Mesenchymal stem cell (in vitro differentiated cells and primary cell): Measurements from ENCODE around the gene TCTN2.

ENCODE experiments used
- DNase-seq: peaks from one replicate; pipeline ENCODE4 v3.0.0-alpha.2; 2013
- H2AFZ ChIP-seq: one replicate; pipeline ENCODE4 v1.6.1; 2013; ENCODE audit warnings: low read depth, mild to moderate bottlenecking, control low read depth, inconsistent platforms, low read length, moderate library complexity
- H2AK5ac ChIP-seq: 2 replicates; pipeline ENCODE4 v1.6.1; 2013; ENCODE audit warnings: low read length, moderate library complexity, mild to moderate bottlenecking, inconsistent platforms; ENCODE audit not compliant: severe bottlenecking
- H2BK120ac ChIP-seq: one replicate; pipeline ENCODE4 v1.6.1; 2013; ENCODE audit warnings: low read depth, mild to moderate bottlenecking, inconsistent platforms, low read length, moderate library complexity
- H2BK12ac ChIP-seq, 2 experiments: one replicate each; pipeline ENCODE4 v1.6.1; 2013; ENCODE audit warnings: inconsistent platforms in 2 of 2, low read length in 2 of 2, mild to moderate bottlenecking in 2 of 2, moderate library complexity in 2 of 2, control low read depth in 1 of 2
- H2BK15ac ChIP-seq: one replicate; pipeline ENCODE4 v1.6.1; 2013; ENCODE audit warnings: mild to moderate bottlenecking, low read depth, inconsistent platforms; ENCODE audit not compliant: poor library complexity, severe bottlenecking
- H2BK5ac ChIP-seq: 2 replicates; pipeline ENCODE4 v1.6.1; 2013; ENCODE audit warnings: low read depth, mild to moderate bottlenecking, low read length, control low read depth, inconsistent platforms; ENCODE audit not compliant: poor library complexity, severe bottlenecking
- H3K14ac ChIP-seq, 2 experiments: one replicate each; pipeline ENCODE4 v1.6.1; 2013; ENCODE audit warnings: inconsistent platforms in 2 of 2, low read length in 2 of 2, control low read depth in 1 of 2, mild to moderate bottlenecking in 1 of 2, moderate library complexity in 1 of 2
- H3K18ac ChIP-seq, 2 experiments: one replicate each; pipeline ENCODE4 v1.6.1; 2013; ENCODE audit warnings: inconsistent platforms in 2 of 2, low read length in 2 of 2, control low read depth in 1 of 2, low read depth in 1 of 2, mild to moderate bottlenecking in 1 of 2
- H3K23ac ChIP-seq, 2 experiments: one replicate each; pipeline ENCODE4 v1.6.1; 2013; ENCODE audit warnings: inconsistent platforms in 2 of 2, low read length in 2 of 2, mild to moderate bottlenecking in 2 of 2, moderate library complexity in 2 of 2, control low read depth in 1 of 2
- H3K27ac ChIP-seq: 2 replicates; pipeline ENCODE4 v1.5.1; 2013; ENCODE audit warnings: mild to moderate bottlenecking, moderate library complexity, low read length, control low read depth, inconsistent platforms; ENCODE audit not compliant: poor library complexity, severe bottlenecking
- H3K27me3 ChIP-seq, 2 experiments: 2 replicates each; pipeline versions ENCODE4 v1.6.1 to v1.7.0; 2013; ENCODE audit warnings: low read length in 2 of 2, mild to moderate bottlenecking in 2 of 2, moderate library complexity in 2 of 2, control low read depth in 1 of 2, inconsistent platforms in 1 of 2; ENCODE audit not compliant: control insufficient read depth in 1 of 2, insufficient read depth in 1 of 2
- H3K36me3 ChIP-seq, 2 experiments: 2 replicates each; pipeline versions ENCODE4 v1.6.1 to v1.7.0; 2013; ENCODE audit warnings: low read length in 2 of 2, control low read depth in 1 of 2, inconsistent platforms in 1 of 2, low read depth in 1 of 2, mild to moderate bottlenecking in 1 of 2; ENCODE audit not compliant: insufficient read depth in 2 of 2, control insufficient read depth in 1 of 2
- H3K4ac ChIP-seq, 2 experiments: one replicate each; pipeline ENCODE4 v1.6.1; 2013; ENCODE audit warnings: inconsistent platforms in 2 of 2, low read length in 2 of 2, mild to moderate bottlenecking in 2 of 2, moderate library complexity in 2 of 2, control low read depth in 1 of 2, low read depth in 1 of 2
- H3K4me1 ChIP-seq: 2 replicates; pipeline ENCODE4 v1.6.1; 2013; ENCODE audit warnings: low read depth, low read length, control low read depth; ENCODE audit not compliant: control insufficient read depth, insufficient read depth
- H3K4me2 ChIP-seq: 2 replicates; pipeline ENCODE4 v1.6.1; 2013; ENCODE audit warnings: low read length, mild to moderate bottlenecking, inconsistent platforms; ENCODE audit not compliant: poor library complexity, severe bottlenecking
- H3K4me3 ChIP-seq, 2 experiments: 2 replicates each; pipeline versions ENCODE4 v1.5.1 to v1.7.0; 2013; ENCODE audit warnings: low read length in 2 of 2, mild to moderate bottlenecking in 2 of 2, control low read depth in 1 of 2, low read depth in 1 of 2; ENCODE audit not compliant: insufficient read depth in 1 of 2
- H3K79me1 ChIP-seq: replicated peaks from 2 replicates; pipeline ENCODE4 v1.6.1; 2013; ENCODE audit warnings: mild to moderate bottlenecking, control low read depth, low read length, inconsistent platforms; ENCODE audit not compliant: poor library complexity, severe bottlenecking
- H3K9ac ChIP-seq: 2 replicates; pipeline ENCODE4 v1.7.0; 2013; ENCODE audit warnings: mild to moderate bottlenecking, low read length, moderate library complexity
- H3K9me3 ChIP-seq: 2 replicates; pipeline ENCODE4 v1.7.0; 2013; ENCODE audit warnings: mild to moderate bottlenecking, low read length; ENCODE audit not compliant: control insufficient read depth
- H4K8ac ChIP-seq: one replicate; pipeline ENCODE4 v1.6.1; 2013; ENCODE audit warnings: inconsistent platforms, mild to moderate bottlenecking, low read length, moderate library complexity
- H4K91ac ChIP-seq: one replicate; pipeline ENCODE4 v1.6.1; 2013; ENCODE audit warnings: mild to moderate bottlenecking, low read length, inconsistent platforms
- WGBS: methylation state at CpG from one replicate; pipeline ENCODE4 v1.1.7; 2013; ENCODE audit warnings: mixed read lengths; 5-methylcytosine and 5-hydroxymethylcytosine counted together

TCTN2 gene

GRCh38 chr12:123720141-123720814 lies 49.4 kb downstream of the TCTN2 start:
- no peak overlapping the region for H3K4me2 ChIP-seq
- no peaks in the 10 kb centered on the region for H3K9me3 ChIP-seq
- H3K14ac ChIP-seq: no peak overlapping the region
- H2BK5ac ChIP-seq: no peak overlapping the region
- peaks cover 11% of the 10 kb centered on the region for H3K4me1 ChIP-seq
- no peak overlapping the region for H3K4me3 ChIP-seq
- 83% methylated on average over 5 of the region's 5 CpGs for WGBS
- no peak overlapping the region for H2BK12ac ChIP-seq
- no peak overlapping the region for H2AFZ ChIP-seq
- H4K91ac ChIP-seq: no peak overlapping the region
- H4K8ac ChIP-seq: no peak overlapping the region
- H3K79me1 ChIP-seq: peaks cover 27% of the 10 kb centered on the region
- no peak overlapping the region for H3K18ac ChIP-seq
- H3K23ac ChIP-seq: no peak overlapping the region
- H3K36me3 ChIP-seq: peaks cover 13 to 50% of the 10 kb centered on the region in 2 experiments
- no peak for DNase-seq
- no peaks in the 10 kb centered on the region for H3K27me3 ChIP-seq
- H3K9ac ChIP-seq: no peak overlapping the region
- no peak overlapping the region for H2AK5ac ChIP-seq
- H2BK120ac ChIP-seq: no peak overlapping the region
- H3K4ac ChIP-seq: no peak overlapping the region
- no peak overlapping the region for H3K27ac ChIP-seq
- H2BK15ac ChIP-seq: no peak overlapping the region

GRCh38 chr12:123721245-123721644 lies 50.3 kb downstream of the TCTN2 start:
- DNase-seq: no peak
- no peak overlapping the region for H3K23ac ChIP-seq
- peaks cover 11% of the 10 kb centered on the region for H3K4me1 ChIP-seq
- H3K4me2 ChIP-seq: no peak overlapping the region
- no peak overlapping the region for H3K4ac ChIP-seq
- no peaks in the 10 kb centered on the region for H3K27me3 ChIP-seq
- H4K8ac ChIP-seq: no peak overlapping the region
- H3K18ac ChIP-seq: no peak overlapping the region
- H3K36me3 ChIP-seq: peaks cover 13 to 59% of the 10 kb centered on the region in 2 experiments
- H3K9me3 ChIP-seq: no peaks in the 10 kb centered on the region
- no peak overlapping the region for H2BK5ac ChIP-seq
- 96% methylated on average over 2 of the region's 2 CpGs for WGBS
- H2BK120ac ChIP-seq: no peak overlapping the region
- H2AK5ac ChIP-seq: no peak overlapping the region
- H3K14ac ChIP-seq: no peak overlapping the region
- no peak overlapping the region for H3K27ac ChIP-seq
- H3K79me1 ChIP-seq: peaks cover 25% of the 10 kb centered on the region
- H4K91ac ChIP-seq: no peak overlapping the region
- H2BK15ac ChIP-seq: no peak overlapping the region
- no peak overlapping the region for H2BK12ac ChIP-seq
- no peak overlapping the region for H3K9ac ChIP-seq
- H2AFZ ChIP-seq: no peak overlapping the region
- no peak overlapping the region for H3K4me3 ChIP-seq

- Histone ChIP-seq H2AFZ (no peak overlapping the region), H3K36me3 (peaks cover 13 to 73% of the 10 kb centered on the region in 2 experiments), H3K9me3 (no peaks in the 10 kb centered on the region), H3K23ac (no peak overlapping the region), H2BK15ac (no peak overlapping the region), H4K8ac (no peak overlapping the region), H2BK12ac (no peak overlapping the region), H3K4ac (no peak overlapping the region), H3K9ac (no peak overlapping the region), H3K27ac (no peak overlapping the region), H3K27me3 (no peaks in the 10 kb centered on the region), H3K14ac (no peak overlapping the region), H3K4me3 (no peak overlapping the region), H4K91ac (no peak overlapping the region), H3K4me1 (peaks cover 8% of the 10 kb centered on the region), H2AK5ac (peak overlapping the region; percentile 60), H3K79me1 (peaks cover 18% of the 10 kb centered on the region), H3K18ac (no peak overlapping the region), H3K4me2 (no peak overlapping the region), H2BK120ac (no peak overlapping the region), H2BK5ac (no peak overlapping the region)
- WGBS: 77% methylated on average over 7 of the region's 8 CpGs
- peak; percentile 71 for DNase-seq
These were observed 52.1 kb downstream of the TCTN2 start for GRCh38 chr12:123723011-123723410.

- H2BK15ac ChIP-seq: no peak overlapping the region
- H3K9ac ChIP-seq: no peak overlapping the region
- peaks cover 19 to 80% of the 10 kb centered on the region in 2 experiments for H3K36me3 ChIP-seq
- H3K4me2 ChIP-seq: no peak overlapping the region
- H3K4me1 ChIP-seq: peaks cover 8% of the 10 kb centered on the region
- H3K27ac ChIP-seq: no peak overlapping the region
- H2BK5ac ChIP-seq: no peak overlapping the region
- H2BK120ac ChIP-seq: no peak overlapping the region
- WGBS: 100% methylated on average over 4 of the region's 5 CpGs
- H2AFZ ChIP-seq: no peak overlapping the region
- H3K79me1 ChIP-seq: peaks cover 16% of the 10 kb centered on the region
- H3K9me3 ChIP-seq: no peaks in the 10 kb centered on the region
- no peak overlapping the region for H2AK5ac ChIP-seq
- H3K4ac ChIP-seq: no peak overlapping the region
- no peak overlapping the region for H3K18ac ChIP-seq
- H4K91ac ChIP-seq: no peak overlapping the region
- H3K14ac ChIP-seq: no peak overlapping the region
- H3K4me3 ChIP-seq: no peak overlapping the region
- DNase-seq: no peak
- no peak overlapping the region for H4K8ac ChIP-seq
- H3K23ac ChIP-seq: no peak overlapping the region
- no peaks in the 10 kb centered on the region for H3K27me3 ChIP-seq
- no peak overlapping the region for H2BK12ac ChIP-seq
These were observed 52.9 kb downstream of the TCTN2 start for GRCh38 chr12:123723765-123724164.
